Upper lobe of left lung (tissue), 4 donors: ENCODE measurements around the gene ARHGEF7.

Experiments
- CTCF ChIP-seq, 6 experiments: fragments of 450-650 bp in 4 of 6; fragments of 200-600 bp in 2 of 6; sonication (generic) in 2 of 6; IDR thresholded peaks; one replicate each; pipeline ENCODE4 v1.5.1; 2016 to 2019; ENCODE audit warnings: antibody characterized with exemption in 6 of 6
- POLR2A ChIP-seq, 4 donors: fragments of 450-650 bp; IDR thresholded peaks; one replicate each; pipeline ENCODE4 v1.5.1; 2016 to 2017; ENCODE audit warnings: antibody characterized with exemption in 4 of 4, mild to moderate bottlenecking in 2 of 4
- POLR2AphosphoS5 ChIP-seq, 2 donors: sonication (generic); formaldehyde crosslinking; IDR thresholded peaks; one replicate each; pipeline ENCODE4 v1.5.1; 2017; ENCODE audit warnings: antibody characterized with exemption in 2 of 2

- TF ChIP-seq POLR2AphosphoS5 (IDR thresholded peaks at IDR 0.05) (no peak), CTCF (IDR thresholded peaks at IDR 0.05) (no peak), POLR2A (IDR thresholded peaks at IDR 0.05) (no peak)
Measured at GRCh38 chr13:111319521-111319920, 204.4 kb downstream of the ARHGEF7 start.
